PC-9 (cell line): Measurements from ENCODE around the gene NAGA. TPM values are rescaled to one million over a fixed set of nuclear protein-coding genes. Genes with fewer than 3 reads are reported as not detected.

Source experiments
- BruUV-seq: library from RNA; stranded (reverse); fragments of 400-500 nt; replicated peaks from 2 replicates; lab custom pipeline; 2021; lab: Mats Ljungman, UMichigan
- CTCF ChIA-PET: fragments of 300-600 bp; sonication (Branson Sonifier 250); formaldehyde crosslinking; loops from one replicate; lab custom pipeline; 2022; ENCODE audit warnings: antibody characterized with exemption; lab: Charles Lee
- POLR2A ChIA-PET: fragments of 300-600 bp; sonication (Branson Sonifier 250); formaldehyde crosslinking; loops from one replicate; lab custom pipeline; 2022; ENCODE audit warnings: antibody characterized with exemption; ENCODE audit not compliant: unreplicated experiment; lab: Charles Lee
- DNase-seq, 2 experiments: peaks; one replicate each; pipeline versions ENCODE4 v3.0.0 to v3.0.0-alpha.2; 2015 to 2022; ENCODE audit warnings: mixed read lengths in 1 of 2
- H2AFZ ChIP-seq: fragments of 200-600 bp; sonication (generic); 2 replicates; pipeline ENCODE4 v1.8.1; 2017; ENCODE audit warnings: antibody characterized with exemption
- H3F3A ChIP-seq: fragments of 200-600 bp; sonication (generic); 2 replicates; pipeline ENCODE4 v1.8.1; 2017; ENCODE audit warnings: antibody characterized with exemption, mild to moderate bottlenecking, low read depth; ENCODE audit not compliant: insufficient read depth
- H3K27ac ChIP-seq: fragments of 200-600 bp; sonication (generic); 2 replicates; pipeline ENCODE4 v1.6.1; 2016; ENCODE audit warnings: mixed run types
- H3K27me3 ChIP-seq: fragments of 200-600 bp; sonication (generic); 2 replicates; pipeline ENCODE4 v1.6.1; 2016; ENCODE audit warnings: low read depth, mixed run types; ENCODE audit not compliant: insufficient read depth
- H3K36me3 ChIP-seq: fragments of 200-600 bp; sonication (generic); 2 replicates; pipeline ENCODE4 v1.6.1; 2016; ENCODE audit warnings: low read depth, mixed run types
- H3K4me1 ChIP-seq: fragments of 200-600 bp; sonication (generic); replicated peaks from 2 replicates; pipeline ENCODE4 v1.6.1; 2016; ENCODE audit warnings: mixed run types; ENCODE audit not compliant: insufficient read depth
- H3K4me2 ChIP-seq: fragments of 200-600 bp; sonication (generic); 2 replicates; pipeline ENCODE4 v1.6.1; 2017; ENCODE audit warnings: mixed run types
- H3K4me3 ChIP-seq: fragments of 200-600 bp; sonication (generic); 2 replicates; pipeline ENCODE4 v1.6.1; 2016; ENCODE audit warnings: mixed run types
- H3K79me2 ChIP-seq: fragments of 200-600 bp; sonication (generic); 2 replicates; pipeline ENCODE4 v1.6.1; 2017; ENCODE audit warnings: low read depth, mixed run types
- H3K9me2 ChIP-seq: fragments of 200-600 bp; sonication (generic); 2 replicates; pipeline ENCODE4 v1.8.1; 2017; ENCODE audit warnings: mild to moderate bottlenecking; ENCODE audit not compliant: insufficient read depth
- H3K9me3 ChIP-seq: fragments of 200-600 bp; sonication (generic); 2 replicates; pipeline ENCODE4 v1.8.1; 2016; ENCODE audit warnings: low read depth; ENCODE audit not compliant: insufficient read depth
- H4K20me1 ChIP-seq: fragments of 200-600 bp; sonication (generic); 2 replicates; pipeline ENCODE4 v1.8.1; 2017; ENCODE audit not compliant: insufficient read depth
- CTCF ChIP-seq: fragments of 200-600 bp; sonication (generic); conservative IDR thresholded peaks from 2 replicates; pipeline ENCODE4 v1.6.1; 2017; ENCODE audit warnings: mixed run types, antibody characterized with exemption, mild to moderate bottlenecking, moderate library complexity
- EZH2 ChIP-seq: fragments of 200-600 bp; sonication (generic); IDR thresholded peaks from 2 replicates; pipeline ENCODE4 v1.8.0; 2017; ENCODE audit warnings: antibody characterized with exemption, low read depth
- intact Hi-C: fragments of 100-400 bp; cut with micrococcal nuclease; formaldehyde crosslinking; loops from one replicate; pipeline ENCODE4 v1.10.0; 2022; ENCODE audit not compliant: unreplicated experiment
- total RNA-seq: library from RNA; stranded (reverse); gene quantifications from 2 replicates; pipeline ENCODE4 v1.2.3, GENCODE V29; 2021

Gene NAGA
- total RNA-seq, 1 experiment from 2014 or later, result 15.9 TPM

GRCh38 chr22:42084874-42085273 is 14.3 kb upstream of the NAGA start:
- Histone ChIP-seq H3K4me3 (no peak overlapping the region), H3F3A (peaks cover 17% of the 10 kb centered on the region; the same call in 1 of the 2 replicates), H3K36me3 (peaks cover 21% of the 10 kb centered on the region), H3K9me2 (no peaks in the 10 kb centered on the region), H3K27me3 (no peaks in the 10 kb centered on the region), H3K79me2 (peaks cover 41% of the 10 kb centered on the region), H3K4me1 (peaks cover 15% of the 10 kb centered on the region; the same call in 1 of the 2 replicates), H3K4me2 (no peak overlapping the region), H2AFZ (no peak overlapping the region), H3K27ac (no peak overlapping the region), H4K20me1 (no peaks in the 10 kb centered on the region; the same call in 1 of the 2 replicates), H3K9me3 (no peaks in the 10 kb centered on the region)
- TF ChIP-seq CTCF, result no peak
- no peak for TF ChIP-seq EZH2
- intact Hi-C loops, result no loop called here
- DNase-seq, result no peak
- ChIA-PET CTCF (interaction anchor here (0.7 kb wide), 1 partner anchor 431 kb away, joined by 4 read pairs; no protein-coding TSS in a partner anchor), POLR2A (no interaction called here)
- BruUV-seq, result no TSS peak

GRCh38 chr22:42083119-42083518 is 12.5 kb upstream of the NAGA start:
- Histone ChIP-seq H3K79me2 (peaks cover 24% of the 10 kb centered on the region), H2AFZ (no peak overlapping the region), H3K36me3 (peaks cover 15% of the 10 kb centered on the region), H3K27ac (no peak overlapping the region), H3K27me3 (no peaks in the 10 kb centered on the region), H3K4me1 (peaks cover 14% of the 10 kb centered on the region), H3K4me3 (no peak overlapping the region), H3K4me2 (no peak overlapping the region), H3K9me3 (no peaks in the 10 kb centered on the region), H3F3A (peaks cover 13% of the 10 kb centered on the region; the same call in 1 of the 2 replicates), H4K20me1 (no peaks in the 10 kb centered on the region), H3K9me2 (no peaks in the 10 kb centered on the region)
- intact Hi-C loops, result no loop called here
- ChIA-PET POLR2A (no interaction called here), CTCF (no interaction called here)
- no TSS peak for BruUV-seq
- no peak for DNase-seq
- TF ChIP-seq CTCF (no peak), EZH2 (no peak)

- CTCF ChIA-PET, result interaction anchor here (0.9 kb wide), 1 partner anchor 333 kb away, joined by 3 read pairs; no protein-coding TSS in a partner anchor
- peaks cover 19% of the 10 kb centered on the region for H3K79me2 ChIP-seq
- TSS peak; percentile 17 for BruUV-seq
- TF ChIP-seq CTCF (no peak), EZH2 (no peak)
- no peaks in the 10 kb centered on the region for H3K27me3 ChIP-seq
- peak overlapping the region; percentile 85 for H3K4me3 ChIP-seq
- intact Hi-C loops, result no loop called here
- peak overlapping the region; percentile 94 for H3K4me2 ChIP-seq
- H4K20me1 ChIP-seq, result no peaks in the 10 kb centered on the region
- H3K36me3 ChIP-seq, result no peaks in the 10 kb centered on the region
- peak in 1 of 2 experiments; percentile 14 for DNase-seq
- H3K27ac ChIP-seq, result no peak overlapping the region
- H2AFZ ChIP-seq, result peak overlapping the region; percentile 92
- no peaks in the 10 kb centered on the region for H3K9me2 ChIP-seq
- H3K9me3 ChIP-seq, result no peaks in the 10 kb centered on the region; the same call in 1 of the 2 replicates
- POLR2A ChIA-PET, result interaction anchor here (0.7 kb wide), 2 partner anchors 133 to 383 kb away, joined by 5 to 10 read pairs; partner anchors contain the start of gene CENPM
- peaks cover 4% of the 10 kb centered on the region; the same call in 1 of the 2 replicates for H3F3A ChIP-seq
- H3K4me1 ChIP-seq, result peaks cover 14% of the 10 kb centered on the region
Observed at GRCh38 chr22:42080287-42080686, 9.7 kb upstream of the NAGA start.
